ENCODE results near the gene FYCO1. TPM values are rescaled to one million over a fixed set of nuclear protein-coding genes. Genes with fewer than 3 reads are reported as not detected.

FYCO1 gene
- total RNA-seq, 1 donor from 2014 or later: 121 TPM

GRCh38 chr3:45940004-45940780 is 55.4 kb downstream of the FYCO1 start:
- peaks cover 35% of the 10 kb centered on the region for H3K36me3 ChIP-seq
- DNase-seq: no peak
- intact Hi-C loops (cut with micrococcal nuclease): no loop called here
- no peak for TF ChIP-seq CTCF (IDR thresholded peaks at IDR 0.05; ENCODE audit: borderline replicate concordance)
- no peak overlapping the region for H3K27ac ChIP-seq (replicated peaks)
- H3K9me3 ChIP-seq (replicated peaks): no peaks in the 10 kb centered on the region
- H3K27me3 ChIP-seq (ENCODE audit: low read depth): no peaks in the 10 kb centered on the region
- peaks cover 50% of the 10 kb centered on the region for H3K4me1 ChIP-seq
- H3K4me3 ChIP-seq: no peak overlapping the region

- no peaks in the 10 kb centered on the region for H3K27me3 ChIP-seq (ENCODE audit: low read depth)
- TF ChIP-seq CTCF (IDR thresholded peaks at IDR 0.05; ENCODE audit: borderline replicate concordance): no peak
- no peaks in the 10 kb centered on the region for H3K9me3 ChIP-seq (replicated peaks)
- no peak for DNase-seq
- peaks cover 34% of the 10 kb centered on the region for H3K36me3 ChIP-seq
- peak overlapping the region; percentile 14 for H3K27ac ChIP-seq (replicated peaks)
- intact Hi-C loops (cut with micrococcal nuclease): loop anchor here (2.0 kb wide), 1 partner anchor 139 kb away; no protein-coding TSS in a partner anchor
- no peak overlapping the region for H3K4me3 ChIP-seq
- H3K4me1 ChIP-seq: peaks cover 58% of the 10 kb centered on the region
These were observed 56.3 kb downstream of the FYCO1 start for GRCh38 chr3:45939341-45939771.

- peak; percentile 73 for DNase-seq
- peak; percentile 93 for TF ChIP-seq CTCF (IDR thresholded peaks at IDR 0.05; ENCODE audit: borderline replicate concordance)
- H3K36me3 ChIP-seq: peaks cover 39% of the 10 kb centered on the region
- H3K4me1 ChIP-seq: peaks cover 63% of the 10 kb centered on the region
- H3K27ac ChIP-seq (replicated peaks): peak overlapping the region; percentile 14
- intact Hi-C loops (cut with micrococcal nuclease): loop anchor here (2.0 kb wide), 1 partner anchor 140 kb away; no protein-coding TSS in a partner anchor
- no peak overlapping the region for H3K4me3 ChIP-seq
- no peaks in the 10 kb centered on the region for H3K9me3 ChIP-seq (replicated peaks)
- no peaks in the 10 kb centered on the region for H3K27me3 ChIP-seq (ENCODE audit: low read depth)
These were observed 56.8 kb downstream of the FYCO1 start for GRCh38 chr3:45938864-45939263.

GRCh38 chr3:45938043-45938435 is 57.6 kb downstream of the FYCO1 start:
- H3K9me3 ChIP-seq (replicated peaks): no peaks in the 10 kb centered on the region
- H3K36me3 ChIP-seq: peaks cover 47% of the 10 kb centered on the region
- TF ChIP-seq CTCF (IDR thresholded peaks at IDR 0.05; ENCODE audit: borderline replicate concordance): no peak
- H3K4me1 ChIP-seq: peaks cover 69% of the 10 kb centered on the region
- no peaks in the 10 kb centered on the region for H3K27me3 ChIP-seq (ENCODE audit: low read depth)
- no peak overlapping the region for H3K4me3 ChIP-seq
- DNase-seq: no peak
- no peak overlapping the region for H3K27ac ChIP-seq (replicated peaks)
- intact Hi-C loops (cut with micrococcal nuclease): loop anchor here (2.0 kb wide), 1 partner anchor 141 kb away; no protein-coding TSS in a partner anchor

- Histone ChIP-seq H3K36me3 (peaks cover 53% of the 10 kb centered on the region), H3K9me3 (replicated peaks) (no peaks in the 10 kb centered on the region), H3K4me3 (no peak overlapping the region), H3K4me1 (peaks cover 64% of the 10 kb centered on the region), H3K27ac (replicated peaks) (no peak overlapping the region), H3K27me3 (ENCODE audit: low read depth) (no peaks in the 10 kb centered on the region)
- DNase-seq: no peak
- no peak for TF ChIP-seq CTCF (IDR thresholded peaks at IDR 0.05; ENCODE audit: borderline replicate concordance)
- intact Hi-C loops (cut with micrococcal nuclease): loop anchor here (2.0 kb wide), 1 partner anchor 141 kb away; no protein-coding TSS in a partner anchor
These were observed 58.2 kb downstream of the FYCO1 start for GRCh38 chr3:45937206-45938042.

Data from left ventricle myocardium inferior (tissue), 1 donor.